Right lobe of liver (tissue), 6 donors: ENCODE measurements around the gene GSTO1. TPM values are rescaled to one million over a fixed set of nuclear protein-coding genes. Genes with fewer than 3 reads are reported as not detected.

Source experiments
- ATAC-seq, 4 donors: fragments of 200-7000 bp; cut with Tn5 transposase; one replicate each; pipeline ENCODE4 v1.9.1; 2020; ENCODE audit warnings: mild to moderate bottlenecking in 4 of 4, moderate library complexity in 4 of 4
- DNase-seq, 3 donors: peaks; one replicate each; pipeline ENCODE4 v3.0.0-alpha.2; 2020
- H3K27ac ChIP-seq, 3 donors: fragments of 200-600 bp; one replicate each; pipeline ENCODE4 v1.8.0; 2022
- H3K27me3 ChIP-seq, 2 donors: fragments of 200-600 bp; one replicate each; pipeline ENCODE4 v1.8.0; 2022
- H3K36me3 ChIP-seq, 4 donors: fragments of 200-600 bp; sonication (generic) in 1 of 4; one replicate each; pipeline versions ENCODE4 v1.5.1 to v1.8.0; 2017 to 2022; ENCODE audit warnings: control low read depth in 1 of 4
- H3K4me1 ChIP-seq, 4 donors: fragments of 200-600 bp; sonication (generic) in 1 of 4; one replicate each; pipeline versions ENCODE4 v1.5.1 to v1.8.0; 2017 to 2022; ENCODE audit warnings: control low read depth in 1 of 4
- H3K4me3 ChIP-seq, 3 donors: fragments of 200-600 bp; one replicate each; pipeline ENCODE4 v1.8.0; 2022
- H3K9me3 ChIP-seq, 4 donors: fragments of 200-600 bp; sonication (generic) in 1 of 4; one replicate each; pipeline versions ENCODE4 v1.5.1 to v1.8.0; 2017 to 2022; ENCODE audit warnings: control low read depth in 1 of 4
- POLR2A ChIP-seq: fragments of 450-650 bp; IDR thresholded peaks from one replicate; pipeline ENCODE4 v1.6.1; 2017; ENCODE audit warnings: antibody characterized with exemption, mild to moderate bottlenecking
- WGBS: methylation state at CpG from one replicate; pipeline ENCODE4 v1.1.6; 2018; ENCODE audit warnings: low coverage, low lambda C conversion rate; ENCODE audit not compliant: insufficient coverage; ENCODE audit errors: missing lambda C conversion rate; 5-methylcytosine and 5-hydroxymethylcytosine counted together
- intact Hi-C, 2 donors: fragments of 100-400 bp; cut with DNase I; formaldehyde crosslinking; loops; one replicate each; pipeline versions ENCODE4 v1.11.2 to v1.14.1; 2022
- long read RNA-seq: library from polyadenylated mRNA; unstranded; transcript quantifications from one replicate; pipeline ENCODE4 v2.0.0, GENCODE V29; 2019
- total RNA-seq, 6 experiments: library from RNA; depleted of rRNA in 2 of 6; stranded (reverse); fragments of >200 nt in 2 of 6; fragmentation: NEBNext Ultra II Directional in 3 of 6; extraction: Animal tissue kit (Norgen Biotek cat#: 25700) in 3 of 6; gene quantifications; one replicate each; pipeline versions ENCODE4 v1.1.0 to v1.2.4, GENCODE V29; 2016 to 2023
- TF ChIP-seq, protein P1 (sequence below), 4 donors: fragments of 200-600 bp in 3 of 4; fragments of 450-650 bp in 1 of 4; IDR thresholded peaks; one replicate each; pipeline versions ENCODE4 v1.5.1 to v1.8.0; 2016 to 2022; ENCODE audit warnings: antibody characterized with exemption in 4 of 4, mild to moderate bottlenecking in 2 of 4
- donor health status: DM: no; HTN: yes; CAD: no.
- donor health status: DM: no; HTN: no; CAD: no.
- donor health status: DM: no; HTN: no; CAD: no.
- donor health status: DM: no; HTN: yes; CAD: no.
- donor health status: DM: no; HTN: yes; CAD: no.

The GSTO1 gene
- 100 to 1,000 TPM; 205 to 273 (median 240) TPM for total RNA-seq
- long read RNA-seq, transcript GSTO1-202 (6 exons, 972 nt), result major isoform, 154 of 165 reads
- long read RNA-seq, partial matches to known transcripts, result 5 of 165 reads
- long read RNA-seq, other reads (novel, unspliced or antisense), result 4 of 165 reads

GRCh38 chr10:104254493-104255310 lies at the start of gene GSTO1:
Gene GSTO1, plus strand, starts transcription at chr10:104254892. Its CDS starts 37 bp downstream, at chr10:104254929.
- H3K4me1 ChIP-seq, result peaks cover 0 to 63% (median 22%) of the 10 kb centered on the region in 4 donors

DNA sequence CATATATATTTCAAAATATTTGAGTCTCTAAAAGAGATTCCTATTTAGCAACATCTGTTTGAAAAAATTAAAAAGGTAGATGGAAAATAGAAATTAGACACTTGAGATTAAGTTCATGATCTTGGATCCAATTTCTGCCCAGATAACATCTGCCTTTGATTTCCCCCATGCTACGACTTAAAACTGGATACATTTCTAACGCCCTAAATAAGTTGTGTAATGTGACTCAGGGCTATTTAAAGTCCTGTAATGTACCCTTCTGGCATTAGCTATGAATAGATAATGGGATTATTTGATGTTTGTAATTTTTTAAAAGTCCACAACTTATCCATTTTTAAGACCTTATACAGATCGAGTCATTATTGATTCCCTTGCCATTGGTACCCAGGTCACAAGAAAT lies 46.0 kb upstream of the GSTO1 start:
- Histone ChIP-seq H3K4me3 (no peak overlapping the region), H3K36me3 (no peaks in the 10 kb centered on the region), H3K9me3 (no peaks in the 10 kb centered on the region), H3K27ac (no peak overlapping the region), H3K4me1 (no peaks in the 10 kb centered on the region), H3K27me3 (no peaks in the 10 kb centered on the region)
- TF ChIP-seq, protein P1, sequence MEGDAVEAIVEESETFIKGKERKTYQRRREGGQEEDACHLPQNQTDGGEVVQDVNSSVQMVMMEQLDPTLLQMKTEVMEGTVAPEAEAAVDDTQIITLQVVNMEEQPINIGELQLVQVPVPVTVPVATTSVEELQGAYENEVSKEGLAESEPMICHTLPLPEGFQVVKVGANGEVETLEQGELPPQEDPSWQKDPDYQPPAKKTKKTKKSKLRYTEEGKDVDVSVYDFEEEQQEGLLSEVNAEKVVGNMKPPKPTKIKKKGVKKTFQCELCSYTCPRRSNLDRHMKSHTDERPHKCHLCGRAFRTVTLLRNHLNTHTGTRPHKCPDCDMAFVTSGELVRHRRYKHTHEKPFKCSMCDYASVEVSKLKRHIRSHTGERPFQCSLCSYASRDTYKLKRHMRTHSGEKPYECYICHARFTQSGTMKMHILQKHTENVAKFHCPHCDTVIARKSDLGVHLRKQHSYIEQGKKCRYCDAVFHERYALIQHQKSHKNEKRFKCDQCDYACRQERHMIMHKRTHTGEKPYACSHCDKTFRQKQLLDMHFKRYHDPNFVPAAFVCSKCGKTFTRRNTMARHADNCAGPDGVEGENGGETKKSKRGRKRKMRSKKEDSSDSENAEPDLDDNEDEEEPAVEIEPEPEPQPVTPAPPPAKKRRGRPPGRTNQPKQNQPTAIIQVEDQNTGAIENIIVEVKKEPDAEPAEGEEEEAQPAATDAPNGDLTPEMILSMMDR (IDR thresholded peaks at IDR 0.05), result no peak
- TF ChIP-seq POLR2A, result no peak
- ATAC-seq (no peak), DNase-seq (no peak)
- WGBS, result 63% methylated on average over 3 of the region's 3 CpGs
- intact Hi-C loops, result no loop called here

More at GRCh38 chr10:104254493-104255310, at the start of gene GSTO1:
- H3K36me3 ChIP-seq, result peaks cover 0 to 25% (median 7%) of the 10 kb centered on the region in 4 donors
- no peaks in the 10 kb centered on the region for H3K9me3 ChIP-seq
- peak within 1 kb of the TSS; percentile 84 to 96 (median 87) for H3K4me3 ChIP-seq
- ATAC-seq, result peak; percentile 56 to 72 (median 68)
- peak within 1 kb of the TSS; percentile 99 for H3K27ac ChIP-seq
- intact Hi-C loops, result no loop called here
- no peaks in the 10 kb centered on the region for H3K27me3 ChIP-seq
- 1% methylated on average over 16 of the region's 69 CpGs for WGBS
- DNase-seq, result peak; percentile 84 to 89 (median 87)
- peak; percentile 88 for TF ChIP-seq POLR2A
- TF ChIP-seq, protein P1 (IDR thresholded peaks at IDR 0.05), result no peak

DNA sequence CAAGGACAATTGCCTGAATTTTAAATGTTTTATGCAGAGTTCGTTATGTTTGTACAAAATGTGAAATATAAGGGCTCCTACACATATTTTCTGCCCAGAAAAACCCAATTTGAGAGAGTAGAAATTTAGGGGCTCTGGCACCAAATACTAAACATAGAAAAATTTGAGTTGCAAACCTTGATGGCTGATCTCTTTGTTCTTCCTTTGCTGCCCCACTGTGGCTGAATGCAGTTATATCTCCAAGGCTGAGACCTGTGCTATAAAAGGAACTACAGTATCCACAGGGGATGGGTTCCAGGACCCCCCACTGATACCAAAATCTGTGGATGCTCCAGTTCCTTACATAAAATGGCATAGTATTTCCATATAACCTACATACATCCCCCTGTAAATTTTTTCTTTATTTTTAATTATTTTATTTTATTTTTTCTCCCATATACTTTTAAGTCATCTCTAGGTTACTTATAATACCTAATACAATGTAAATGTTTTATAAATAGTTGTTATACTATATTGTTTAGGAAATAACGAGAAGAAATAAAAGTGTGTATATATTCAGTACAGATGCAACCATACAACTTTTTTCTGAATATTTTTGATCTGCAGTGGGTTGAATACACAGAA lies 45.0 kb upstream of the GSTO1 start:
- intact Hi-C loops, result loop anchor here in 1 of 2 donors (10.0 kb wide), 1 partner anchor 165 kb away; no protein-coding TSS in a partner anchor
- Histone ChIP-seq H3K27ac (no peak overlapping the region), H3K4me3 (no peak overlapping the region), H3K4me1 (no peaks in the 10 kb centered on the region), H3K27me3 (no peaks in the 10 kb centered on the region), H3K36me3 (no peaks in the 10 kb centered on the region), H3K9me3 (no peaks in the 10 kb centered on the region)
- 18% methylated on average over 2 of the region's 2 CpGs for WGBS
- TF ChIP-seq POLR2A, result no peak
- TF ChIP-seq, protein P1 (IDR thresholded peaks at IDR 0.05), result peak; percentile 59 to 65 (median 62)
- DNase-seq (no peak), ATAC-seq (peak; percentile 73 to 84 (median 74))

GRCh38 chr10:104216631-104217030 lies 38.1 kb upstream of the GSTO1 start:
- no peak overlapping the region for H3K27ac ChIP-seq
- H3K4me1 ChIP-seq, result peaks cover 0 to 3% (median 0%) of the 10 kb centered on the region in 4 donors
- DNase-seq (no peak), ATAC-seq (no peak)
- H3K9me3 ChIP-seq, result no peaks in the 10 kb centered on the region
- no peaks in the 10 kb centered on the region for H3K36me3 ChIP-seq
- H3K27me3 ChIP-seq, result no peaks in the 10 kb centered on the region
- 100% methylated on average over 3 of the region's 3 CpGs for WGBS
- intact Hi-C loops, result loop anchor here in 1 of 2 donors (10.0 kb wide), 1 partner anchor 172 kb away; no protein-coding TSS in a partner anchor
- no peak overlapping the region for H3K4me3 ChIP-seq
- TF ChIP-seq, protein P1 (IDR thresholded peaks at IDR 0.05), result no peak
- no peak for TF ChIP-seq POLR2A
